ENCODE results near the gene TLK1.
A peak's percentile ranks its signal among the peaks of the same experiment; 100 is the strongest.
"Not testable (repeated sequence)": the region's sequence is repeated elsewhere in the genome, so short reads cannot be mapped to it uniquely, and the experiment has no call there.

TLK1 gene

GRCh38 chr2:171169333-171169732 lies 8.6 kb upstream of the TLK1 start:
- DNase-seq (ENCODE audit: low read depth), result no peak

GRCh38 chr2:171167352-171167997 lies 6.8 kb upstream of the TLK1 start:
- no peak for DNase-seq (ENCODE audit: low read depth)

GRCh38 chr2:171166328-171166983 lies 5.8 kb upstream of the TLK1 start:
- no peak for DNase-seq (ENCODE audit: low read depth)

GRCh38 chr2:171165967-171166327 lies 5.3 kb upstream of the TLK1 start:
- no peak for DNase-seq (ENCODE audit: low read depth)

GRCh38 chr2:171163261-171163660 lies 2.6 kb upstream of the TLK1 start:
- DNase-seq (ENCODE audit: low read depth), result no peak

- DNase-seq (ENCODE audit: low read depth), result not testable (repeated sequence)
Measured at GRCh38 chr2:171162522-171163197, 2.0 kb upstream of the TLK1 start.

- peak; percentile 48 for DNase-seq (ENCODE audit: low read depth)
Measured at GRCh38 chr2:171160956-171161740, 455 bp upstream of the TLK1 start.

GRCh38 chr2:171159372-171160118 lies 1.1 kb downstream of the TLK1 start:
- DNase-seq (ENCODE audit: low read depth), result peak; percentile 50

GRCh38 chr2:171158790-171159371 lies 1.8 kb downstream of the TLK1 start:
- DNase-seq (ENCODE audit: low read depth), result no peak

- no peak for DNase-seq (ENCODE audit: low read depth)
Measured at GRCh38 chr2:171158036-171158789, 2.5 kb downstream of the TLK1 start.

- DNase-seq (ENCODE audit: low read depth), result no peak
Measured at GRCh38 chr2:171157109-171157500, 3.6 kb downstream of the TLK1 start.

- no peak for DNase-seq (ENCODE audit: low read depth)
Measured at GRCh38 chr2:171154348-171154747, 6.3 kb downstream of the TLK1 start.

- DNase-seq (ENCODE audit: low read depth), result no peak
Measured at GRCh38 chr2:171150694-171151285, 9.9 kb downstream of the TLK1 start.

GRCh38 chr2:171149986-171150693 lies 10.6 kb downstream of the TLK1 start:
- DNase-seq (ENCODE audit: low read depth), result no peak

GRCh38 chr2:171149171-171149938 lies 11.3 kb downstream of the TLK1 start:
- no peak for DNase-seq (ENCODE audit: low read depth)

- no peak for DNase-seq (ENCODE audit: low read depth)
Measured at GRCh38 chr2:171147081-171147480, 13.6 kb downstream of the TLK1 start.

GRCh38 chr2:171146633-171147032 lies 14.1 kb downstream of the TLK1 start:
- no peak for DNase-seq (ENCODE audit: low read depth)

GRCh38 chr2:171146071-171146470 lies 14.6 kb downstream of the TLK1 start:
- DNase-seq (ENCODE audit: low read depth), result no peak

- DNase-seq (ENCODE audit: low read depth), result no peak
Measured at GRCh38 chr2:171143670-171144062, 17.0 kb downstream of the TLK1 start.

Measured in T follicular helper cell (primary cell).